ENCODE data around the gene WDR88. TPM values are rescaled to one million over a fixed set of nuclear protein-coding genes. Genes with fewer than 3 reads are reported as not detected.

WDR88 gene
- total RNA-seq = not detected in 2 replicates

- no peak for TF ChIP-seq CTCF (conservative IDR thresholded peaks at IDR 0.05; ENCODE audit: low read depth, low read length)
- no peak within 1 kb of the TSS for H3K4me3 ChIP-seq (ENCODE audit: low read depth, low read length)
- no peak for DNase-seq (ENCODE audit: low read depth)
These were observed at the start of gene WDR88 for GRCh38 chr19:33132021-33132420. Gene WDR88 (plus strand): TSS chr19:33132114. CDS start chr19:33132170, 56 bp downstream.

- TF ChIP-seq CTCF (conservative IDR thresholded peaks at IDR 0.05; ENCODE audit: low read depth, low read length) = no peak
These were observed 46.3 kb upstream of the WDR88 start for GRCh38 chr19:33085570-33086128.

GRCh38 chr19:33086955-33087354 lies 45.0 kb upstream of the WDR88 start:
- TF ChIP-seq CTCF (conservative IDR thresholded peaks at IDR 0.05; ENCODE audit: low read depth, low read length) = no peak
- no peak overlapping the region for H3K4me3 ChIP-seq (ENCODE audit: low read depth, low read length)
- DNase-seq (ENCODE audit: low read depth) = no peak

More at GRCh38 chr19:33085570-33086128, 46.3 kb upstream of the WDR88 start:
- no peak overlapping the region for H3K4me3 ChIP-seq (ENCODE audit: low read depth, low read length)
- no peak for DNase-seq (ENCODE audit: low read depth)

- no peak for DNase-seq (ENCODE audit: low read depth)
- no peak for TF ChIP-seq CTCF (conservative IDR thresholded peaks at IDR 0.05; ENCODE audit: low read depth, low read length)
These were observed 42.9 kb upstream of the WDR88 start for GRCh38 chr19:33089010-33089409.

GRCh38 chr19:33090179-33090578 lies 41.7 kb upstream of the WDR88 start:
- no peak for DNase-seq (ENCODE audit: low read depth)
- no peak overlapping the region for H3K4me3 ChIP-seq (ENCODE audit: low read depth, low read length)
- TF ChIP-seq CTCF (conservative IDR thresholded peaks at IDR 0.05; ENCODE audit: low read depth, low read length) = no peak

More at GRCh38 chr19:33089010-33089409, 42.9 kb upstream of the WDR88 start:
- no peak overlapping the region for H3K4me3 ChIP-seq (ENCODE audit: low read depth, low read length)

GRCh38 chr19:33093420-33094210 lies 38.3 kb upstream of the WDR88 start:
- H3K4me3 ChIP-seq (ENCODE audit: low read depth, low read length) = no peak overlapping the region
- no peak for TF ChIP-seq CTCF (conservative IDR thresholded peaks at IDR 0.05; ENCODE audit: low read depth, low read length)
- DNase-seq (ENCODE audit: low read depth) = no peak

All from epithelial cell of proximal tubule (primary cell).